Activated CD8-positive, alpha-beta T cell treated with anti-CD3 and anti-CD28 coated beads, Interleukin-2, amount 10 ng/mL, durations not matched to agents 7 days and 5 days (primary cell): ENCODE results near the gene SUGCT. TPM values are rescaled to one million over a fixed set of nuclear protein-coding genes. Genes with fewer than 3 reads are reported as not detected.

ENCODE experiments used
- ATAC-seq: fragments of 150-1000 bp; cut with Tn5 transposase; one replicate; pipeline ENCODE4 v1.10.0; 2021; ENCODE audit warnings: moderate library complexity
- CTCF ChIA-PET: fragments of 350-600 bp; sonication (Branson Sonifier 250); formaldehyde crosslinking; loops from one replicate; lab custom pipeline; 2021; ENCODE audit warnings: antibody characterized with exemption; lab: Charles Lee
- POLR2A ChIA-PET: fragments of 350-600 bp; sonication (Branson Sonifier 250); formaldehyde crosslinking; loops from one replicate; lab custom pipeline; 2021; ENCODE audit warnings: antibody characterized with exemption; lab: Charles Lee
- DNase-seq: peaks from one replicate; pipeline ENCODE4 v3.0.0-alpha.2; 2020
- H3K27ac Mint-ChIP-seq: one replicate; pipeline ENCODE4 v1.8.0; 2021; ENCODE audit warnings: mild to moderate bottlenecking, mixed read lengths
- H3K27me3 Mint-ChIP-seq: one replicate; pipeline ENCODE4 v1.8.0; 2021; ENCODE audit warnings: low read depth, mixed read lengths
- H3K36me3 Mint-ChIP-seq: one replicate; pipeline ENCODE4 v1.8.0; 2021; ENCODE audit warnings: low read depth, mixed read lengths
- H3K4me1 Mint-ChIP-seq: one replicate; pipeline ENCODE4 v1.8.0; 2021; ENCODE audit warnings: low read depth, mixed read lengths
- H3K4me3 Mint-ChIP-seq: one replicate; pipeline ENCODE4 v1.8.0; 2021; ENCODE audit warnings: mild to moderate bottlenecking, mixed read lengths
- H3K9me3 Mint-ChIP-seq: one replicate; pipeline ENCODE4 v1.8.0; 2022; ENCODE audit warnings: mixed read lengths; ENCODE audit not compliant: insufficient read depth
- total RNA-seq, 2 experiments: library from RNA; stranded (reverse); gene quantifications; one replicate each; pipeline ENCODE4 v1.2.3, GENCODE V29; 2021

The SUGCT gene
- total RNA-seq, 2 experiments from 2014 or later: 0.44 TPM; not detected in 1

GRCh38 chr7:40843338-40843985 lies 708.7 kb downstream of the SUGCT start:
- no peaks in the 10 kb centered on the region for H3K4me1 Mint-ChIP-seq
- ATAC-seq: no peak
- H3K27ac Mint-ChIP-seq: no peak overlapping the region
- no peaks in the 10 kb centered on the region for H3K36me3 Mint-ChIP-seq
- peaks cover 3% of the 10 kb centered on the region for H3K9me3 Mint-ChIP-seq
- no peak for DNase-seq
- H3K27me3 Mint-ChIP-seq: no peaks in the 10 kb centered on the region
- POLR2A ChIA-PET: no interaction called here
- CTCF ChIA-PET: interaction anchor here (0.7 to 1.2 kb wide), 2 partner anchors 10 to 783 kb away, joined by 3 read pairs; no protein-coding TSS in a partner anchor
- H3K4me3 Mint-ChIP-seq: no peak overlapping the region

- Mint-ChIP-seq H3K27me3 (no peaks in the 10 kb centered on the region), H3K27ac (no peak overlapping the region), H3K9me3 (no peaks in the 10 kb centered on the region), H3K4me1 (no peaks in the 10 kb centered on the region), H3K36me3 (no peaks in the 10 kb centered on the region), H3K4me3 (no peak overlapping the region)
- ChIA-PET POLR2A (no interaction called here), CTCF (no interaction called here)
- ATAC-seq (no peak), DNase-seq (no peak)
These were observed 711.1 kb downstream of the SUGCT start for GRCh38 chr7:40845943-40846342.

DNA sequence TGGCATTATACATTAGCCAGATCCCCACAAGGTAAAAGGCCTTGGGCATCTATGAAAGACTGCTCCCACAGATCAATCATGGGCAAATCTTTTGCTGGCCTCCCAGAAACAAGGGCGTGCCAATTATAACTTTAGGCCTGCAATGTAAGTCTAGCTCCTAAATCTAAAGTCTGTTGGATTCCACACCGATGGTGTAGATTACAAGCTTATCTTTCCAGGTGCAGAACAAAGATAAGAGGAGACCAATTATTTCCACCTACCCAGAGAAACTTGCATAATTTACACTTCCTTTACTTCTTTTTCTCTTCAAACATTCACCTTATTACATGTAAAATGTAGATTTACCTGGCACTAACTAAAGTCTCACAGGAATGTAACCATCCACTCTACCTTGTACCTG lies 713.1 kb downstream of the SUGCT start:
- H3K4me3 Mint-ChIP-seq: no peak overlapping the region
- DNase-seq (no peak), ATAC-seq (no peak)
- H3K36me3 Mint-ChIP-seq: no peaks in the 10 kb centered on the region
- no peaks in the 10 kb centered on the region for H3K27me3 Mint-ChIP-seq
- no peaks in the 10 kb centered on the region for H3K9me3 Mint-ChIP-seq
- POLR2A ChIA-PET: no interaction called here
- H3K4me1 Mint-ChIP-seq: no peaks in the 10 kb centered on the region
- no peak overlapping the region for H3K27ac Mint-ChIP-seq
- CTCF ChIA-PET: no interaction called here

DNA sequence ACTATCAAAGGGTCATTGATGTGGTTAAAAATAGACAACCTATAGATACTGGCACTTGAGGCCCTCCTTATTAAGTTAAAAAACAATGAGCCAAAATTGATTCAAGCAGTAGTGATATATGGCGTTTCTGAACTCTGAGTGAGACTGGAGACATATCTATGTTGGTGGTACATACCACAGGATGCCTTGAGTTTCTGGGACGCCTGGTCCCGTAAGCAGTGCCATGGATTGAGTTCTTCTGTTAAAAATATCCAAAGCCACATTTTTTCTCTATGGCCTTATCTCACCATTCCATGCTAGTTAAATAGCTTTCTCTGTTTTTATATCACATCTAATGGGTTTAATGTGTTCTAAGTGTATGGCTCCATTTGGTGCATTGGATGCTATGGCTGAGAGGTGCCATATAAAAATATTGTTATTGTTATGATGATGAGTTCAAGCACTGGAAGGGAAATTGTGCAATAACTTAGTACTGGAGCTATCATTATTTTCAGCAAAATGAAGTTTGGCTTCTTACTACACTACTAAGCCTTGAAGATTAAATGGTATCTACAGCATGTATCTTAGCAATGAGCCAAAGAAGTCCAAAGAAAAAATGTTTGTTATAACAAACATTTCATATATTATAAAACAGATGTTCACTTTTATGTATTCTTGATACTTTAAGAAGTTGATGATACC lies 713.9 kb downstream of the SUGCT start:
- H3K4me1 Mint-ChIP-seq: no peaks in the 10 kb centered on the region
- no peak for DNase-seq
- ATAC-seq: no peak
- CTCF ChIA-PET: no interaction called here
- H3K9me3 Mint-ChIP-seq: no peaks in the 10 kb centered on the region
- no peak overlapping the region for H3K27ac Mint-ChIP-seq
- no peaks in the 10 kb centered on the region for H3K36me3 Mint-ChIP-seq
- POLR2A ChIA-PET: no interaction called here
- H3K27me3 Mint-ChIP-seq: no peaks in the 10 kb centered on the region
- H3K4me3 Mint-ChIP-seq: no peak overlapping the region

DNA sequence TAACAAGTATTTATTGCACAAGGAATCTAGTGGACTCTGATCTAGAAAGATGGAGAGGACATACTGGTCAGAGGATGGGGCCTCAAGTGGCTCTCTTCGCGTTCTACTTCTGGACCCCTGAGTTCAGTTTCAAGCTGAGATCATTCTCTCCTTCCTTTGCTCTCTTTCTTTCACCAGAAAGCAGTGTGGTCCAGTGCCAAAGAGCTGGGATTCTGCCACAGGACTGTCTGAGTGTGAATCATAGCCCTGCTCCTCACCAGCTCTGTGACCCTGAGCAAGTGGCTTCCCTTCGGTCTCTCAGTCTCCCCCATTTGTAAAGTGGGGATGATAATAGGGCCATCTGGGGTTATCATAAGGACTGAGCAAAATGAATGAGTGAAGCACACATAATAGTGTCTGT lies 715.2 kb downstream of the SUGCT start:
- ChIA-PET CTCF (no interaction called here), POLR2A (no interaction called here)
- Mint-ChIP-seq H3K36me3 (no peaks in the 10 kb centered on the region), H3K4me3 (no peak overlapping the region), H3K4me1 (no peaks in the 10 kb centered on the region), H3K27ac (no peak overlapping the region), H3K27me3 (no peaks in the 10 kb centered on the region), H3K9me3 (no peaks in the 10 kb centered on the region)
- no peak for ATAC-seq
- DNase-seq: no peak

GRCh38 chr7:40851001-40851400 lies 716.2 kb downstream of the SUGCT start:
- ATAC-seq: no peak
- Mint-ChIP-seq H3K4me3 (no peak overlapping the region), H3K4me1 (no peaks in the 10 kb centered on the region), H3K36me3 (no peaks in the 10 kb centered on the region), H3K27me3 (no peaks in the 10 kb centered on the region), H3K9me3 (no peaks in the 10 kb centered on the region), H3K27ac (no peak overlapping the region)
- CTCF ChIA-PET: no interaction called here
- POLR2A ChIA-PET: no interaction called here
- DNase-seq: no peak

DNA sequence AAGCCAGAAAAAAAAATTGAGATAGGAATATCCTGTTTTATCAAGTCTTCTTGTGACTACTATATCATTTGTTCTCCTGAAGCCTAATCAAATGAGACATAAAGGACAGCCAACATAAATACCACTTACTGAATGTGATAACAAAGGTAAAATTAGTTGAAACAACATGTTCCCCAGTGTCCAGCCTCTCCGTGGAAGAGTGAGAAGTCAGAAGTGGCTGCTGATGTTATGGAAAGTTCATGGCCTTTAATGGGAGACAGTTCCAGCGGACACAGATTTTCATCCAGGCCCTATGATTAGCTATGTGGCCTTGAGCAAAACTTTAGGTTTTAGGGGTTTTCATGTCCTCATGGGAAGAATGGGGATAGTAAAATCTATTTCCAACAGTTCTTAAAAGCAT lies 724.3 kb downstream of the SUGCT start:
- Mint-ChIP-seq H3K36me3 (no peaks in the 10 kb centered on the region), H3K4me3 (no peak overlapping the region), H3K27ac (no peak overlapping the region), H3K9me3 (no peaks in the 10 kb centered on the region), H3K27me3 (no peaks in the 10 kb centered on the region), H3K4me1 (no peaks in the 10 kb centered on the region)
- CTCF ChIA-PET: no interaction called here
- DNase-seq (no peak), ATAC-seq (no peak)
- POLR2A ChIA-PET: no interaction called here

DNA sequence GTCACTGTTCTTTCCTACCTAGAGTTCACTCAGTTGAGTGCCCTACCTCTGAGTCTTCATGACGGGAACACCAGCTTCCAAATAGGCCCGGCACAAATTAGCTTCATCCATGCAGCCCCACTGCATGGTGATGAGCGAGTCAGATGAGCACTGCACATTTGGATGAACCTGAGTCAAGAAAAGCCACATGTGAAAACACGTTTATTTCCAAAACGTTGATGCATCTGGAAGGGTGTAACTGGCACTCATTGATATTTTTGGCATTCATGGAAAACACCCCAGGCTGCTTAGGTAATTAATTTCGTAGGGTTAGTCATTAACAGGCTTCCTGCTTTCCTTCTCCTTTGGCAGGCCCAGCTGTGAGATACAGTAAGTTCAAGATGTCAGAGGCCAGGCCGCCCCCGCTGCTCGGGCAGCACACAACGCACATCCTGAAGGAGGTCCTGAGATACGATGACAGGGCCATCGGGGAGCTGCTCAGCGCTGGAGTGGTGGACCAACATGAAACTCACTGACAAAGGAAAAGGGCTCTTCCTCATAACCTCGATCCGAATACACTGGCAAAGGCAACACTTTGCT lies 725.2 kb downstream of the SUGCT start:
- no peaks in the 10 kb centered on the region for H3K9me3 Mint-ChIP-seq
- ATAC-seq (no peak), DNase-seq (no peak)
- H3K36me3 Mint-ChIP-seq: no peaks in the 10 kb centered on the region
- H3K4me3 Mint-ChIP-seq: no peak overlapping the region
- H3K4me1 Mint-ChIP-seq: no peaks in the 10 kb centered on the region
- no peak overlapping the region for H3K27ac Mint-ChIP-seq
- ChIA-PET POLR2A (no interaction called here), CTCF (no interaction called here)
- no peaks in the 10 kb centered on the region for H3K27me3 Mint-ChIP-seq

DNA sequence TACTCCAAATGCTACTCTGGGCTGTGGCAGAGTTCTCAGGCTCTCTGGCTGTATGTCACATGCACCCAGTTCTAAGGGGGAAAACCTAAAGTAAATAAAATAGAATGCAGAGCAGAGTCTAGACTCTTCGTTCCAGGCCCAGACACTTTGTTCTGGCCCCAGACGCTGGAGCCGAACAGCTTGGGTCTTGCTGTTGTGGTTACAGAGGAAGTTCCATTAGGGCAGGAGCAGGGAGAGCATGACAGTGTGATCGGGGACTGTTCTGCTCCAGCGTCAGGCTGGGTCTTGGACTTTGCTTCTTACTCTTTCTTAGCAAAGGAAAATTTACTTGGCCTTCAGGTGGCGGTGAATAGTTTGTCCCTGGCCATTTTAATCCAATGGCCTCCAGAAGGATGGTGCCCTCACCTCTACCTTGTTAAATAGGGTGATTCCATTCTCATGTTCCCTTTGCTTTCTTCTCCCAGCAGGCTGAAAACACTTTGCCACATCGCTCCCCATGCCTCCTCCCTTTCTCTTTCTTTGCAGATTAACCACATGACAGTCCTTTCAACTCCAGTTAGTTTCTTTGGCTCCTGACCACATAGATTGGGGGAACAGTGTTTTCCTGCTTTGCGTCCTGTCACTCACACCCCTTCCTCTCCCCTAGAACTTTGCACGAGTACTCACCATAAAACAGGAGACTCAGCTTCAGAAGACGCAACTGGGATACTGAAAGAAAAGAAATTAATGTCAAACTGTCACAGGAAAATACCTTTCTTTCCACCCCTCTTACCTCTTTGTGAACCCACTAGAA lies 730.8 kb downstream of the SUGCT start:
- Mint-ChIP-seq H3K27me3 (no peaks in the 10 kb centered on the region), H3K9me3 (no peaks in the 10 kb centered on the region), H3K36me3 (no peaks in the 10 kb centered on the region), H3K27ac (no peak overlapping the region), H3K4me3 (no peak overlapping the region), H3K4me1 (no peaks in the 10 kb centered on the region)
- ChIA-PET POLR2A (no interaction called here), CTCF (no interaction called here)
- DNase-seq (no peak), ATAC-seq (no peak)

GRCh38 chr7:40866601-40867000 lies 731.8 kb downstream of the SUGCT start:
- CTCF ChIA-PET: no interaction called here

DNA sequence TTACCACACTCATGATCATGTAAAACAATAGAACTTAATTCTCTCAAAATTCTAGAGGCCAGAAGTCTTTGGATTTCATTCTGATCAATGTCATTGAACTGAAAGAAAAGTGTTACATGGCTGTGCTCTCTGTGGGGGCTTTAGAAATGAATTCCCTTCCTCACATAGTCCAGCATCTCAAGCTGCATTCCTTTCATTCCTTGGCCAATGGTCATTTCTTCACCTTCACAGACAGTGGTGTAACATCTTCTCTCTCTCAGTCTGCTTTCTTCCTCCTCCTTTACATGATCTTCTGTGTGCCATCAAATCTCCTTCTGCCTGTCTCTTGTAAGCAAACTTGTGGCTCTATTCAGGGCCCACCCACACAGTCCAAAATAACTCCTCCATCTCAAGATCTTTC lies 735.3 kb downstream of the SUGCT start:
- Mint-ChIP-seq H3K9me3 (no peaks in the 10 kb centered on the region), H3K36me3 (no peaks in the 10 kb centered on the region), H3K27me3 (no peaks in the 10 kb centered on the region), H3K4me1 (no peaks in the 10 kb centered on the region), H3K27ac (no peak overlapping the region), H3K4me3 (no peak overlapping the region)
- CTCF ChIA-PET: no interaction called here
- ATAC-seq: no peak
- DNase-seq: no peak
- POLR2A ChIA-PET: no interaction called here

More at GRCh38 chr7:40866601-40867000, 731.8 kb downstream of the SUGCT start:
- no peaks in the 10 kb centered on the region for H3K4me1 Mint-ChIP-seq
- POLR2A ChIA-PET: no interaction called here
- no peaks in the 10 kb centered on the region for H3K9me3 Mint-ChIP-seq
- no peak overlapping the region for H3K4me3 Mint-ChIP-seq
- ATAC-seq (no peak), DNase-seq (no peak)
- no peaks in the 10 kb centered on the region for H3K36me3 Mint-ChIP-seq
- H3K27me3 Mint-ChIP-seq: no peaks in the 10 kb centered on the region
- H3K27ac Mint-ChIP-seq: no peak overlapping the region

GRCh38 chr7:40873248-40873647 lies 738.4 kb downstream of the SUGCT start:
- ChIA-PET CTCF (no interaction called here), POLR2A (no interaction called here)
- Mint-ChIP-seq H3K9me3 (no peaks in the 10 kb centered on the region), H3K4me3 (no peak overlapping the region), H3K27me3 (no peaks in the 10 kb centered on the region), H3K27ac (no peak overlapping the region), H3K36me3 (no peaks in the 10 kb centered on the region), H3K4me1 (no peaks in the 10 kb centered on the region)
- no peak for DNase-seq
- ATAC-seq: no peak
